ENCODE measurements around the gene ASIC2.
A peak's percentile ranks its signal among the peaks of the same experiment; 100 is the strongest.

The ASIC2 gene

GRCh38 chr17:33154869-33155455, 138.1 kb downstream of the ASIC2 start:
- DNase-seq (ENCODE audit: low spot score): no peak

- no peak for DNase-seq (ENCODE audit: low spot score)
These were observed 140.3 kb downstream of the ASIC2 start for GRCh38 chr17:33152783-33153182.

- no peak for DNase-seq (ENCODE audit: low spot score)
These were observed 141.5 kb downstream of the ASIC2 start for GRCh38 chr17:33151565-33151964.

GRCh38 chr17:33145941-33146340, 147.2 kb downstream of the ASIC2 start:
- DNase-seq (ENCODE audit: low spot score): no peak

GRCh38 chr17:33144837-33145236, 148.3 kb downstream of the ASIC2 start:
- DNase-seq (ENCODE audit: low spot score): no peak

GRCh38 chr17:33142705-33143299, 150.3 kb downstream of the ASIC2 start:
- peak; percentile 20 for DNase-seq (ENCODE audit: low spot score)

- no peak for DNase-seq (ENCODE audit: low spot score)
These were observed 152.5 kb downstream of the ASIC2 start for GRCh38 chr17:33140413-33141099.

GRCh38 chr17:33138627-33139026, 154.5 kb downstream of the ASIC2 start:
- DNase-seq (ENCODE audit: low spot score): no peak

- no peak for DNase-seq (ENCODE audit: low spot score)
These were observed 155.7 kb downstream of the ASIC2 start for GRCh38 chr17:33137426-33137825.

- no peak for DNase-seq (ENCODE audit: low spot score)
These were observed 157.4 kb downstream of the ASIC2 start for GRCh38 chr17:33135691-33136090.

GRCh38 chr17:33131620-33132019, 161.5 kb downstream of the ASIC2 start:
- no peak for DNase-seq (ENCODE audit: low spot score)

GRCh38 chr17:33127706-33128105, 165.4 kb downstream of the ASIC2 start:
- no peak for DNase-seq (ENCODE audit: low spot score)

- no peak for DNase-seq (ENCODE audit: low spot score)
These were observed 167.0 kb downstream of the ASIC2 start for GRCh38 chr17:33126086-33126485.

GRCh38 chr17:33125552-33125950, 167.5 kb downstream of the ASIC2 start:
- DNase-seq (ENCODE audit: low spot score): no peak

- DNase-seq (ENCODE audit: low spot score): no peak
These were observed 168.1 kb downstream of the ASIC2 start for GRCh38 chr17:33124871-33125551.

GRCh38 chr17:33124185-33124584, 168.9 kb downstream of the ASIC2 start:
- DNase-seq (ENCODE audit: low spot score): no peak

GRCh38 chr17:33121756-33122155, 171.3 kb downstream of the ASIC2 start:
- DNase-seq (ENCODE audit: low spot score): no peak

- no peak for DNase-seq (ENCODE audit: low spot score)
These were observed 171.8 kb downstream of the ASIC2 start for GRCh38 chr17:33121272-33121671.

GRCh38 chr17:33120103-33120502, 173.0 kb downstream of the ASIC2 start:
- no peak for DNase-seq (ENCODE audit: low spot score)

- no peak for DNase-seq (ENCODE audit: low spot score)
These were observed 174.6 kb downstream of the ASIC2 start for GRCh38 chr17:33118391-33119075.

GRCh38 chr17:33116021-33116551, 177.0 kb downstream of the ASIC2 start:
- no peak for DNase-seq (ENCODE audit: low spot score)

GRCh38 chr17:33115366-33115765, 177.7 kb downstream of the ASIC2 start:
- DNase-seq (ENCODE audit: low spot score): no peak

All from HuH-7 (cell line).